SK-N-SH (cell line): ENCODE measurements around the gene HDAC11. TPM values are rescaled to one million over a fixed set of nuclear protein-coding genes. Genes with fewer than 3 reads are reported as not detected.

Experiments used
- CTCF ChIA-PET: fragments of 300-600, 350-600 bp; formaldehyde crosslinking; extraction: SDS; loops from one replicate; lab custom pipeline; 2021; lab: Yijun Ruan, JAX
- POLR2A ChIA-PET: fragments of 350-600 bp; sonication (Branson Sonifier 250); formaldehyde crosslinking; extraction: SDS; loops from one replicate; lab custom pipeline; 2020; ENCODE audit warnings: antibody characterized with exemption, inconsistent platforms; lab: Yijun Ruan, JAX
- DNase-seq: peaks from one replicate; pipeline ENCODE4 v3.0.0; 2012
- H2AFZ ChIP-seq: fragments of 200-600 bp; sonication (generic); 2 replicates; pipeline ENCODE4 v1.8.1; 2016; ENCODE audit warnings: antibody characterized with exemption, mild to moderate bottlenecking, low read depth
- H3F3A ChIP-seq: fragments of 200-600 bp; sonication (generic); replicated peaks from 2 replicates; pipeline ENCODE3; 2016; ENCODE audit warnings: antibody characterized with exemption, mild to moderate bottlenecking; ENCODE audit not compliant: insufficient read depth
- H3K27ac ChIP-seq, 2 experiments: fragments of 200-500 bp in 1 of 2; fragments of 200-600 bp in 1 of 2; sonication (Bioruptor generic) in 1 of 2; sonication (generic), shearing (Covaris generic) in 1 of 2; 2 replicates each; pipeline versions ENCODE4 v1.5.1 to v1.6.1; 2014 to 2016; ENCODE audit warnings: low read depth in 2 of 2, inconsistent platforms in 1 of 2, low read length in 1 of 2, mild to moderate bottlenecking in 1 of 2, mixed read lengths in 1 of 2
- H3K27me3 ChIP-seq: fragments of 200-600 bp; sonication (generic), shearing (Covaris generic); 2 replicates; pipeline ENCODE4 v1.6.1; 2016; ENCODE audit warnings: mixed run types; ENCODE audit not compliant: insufficient read depth
- H3K36me3 ChIP-seq, 2 experiments: fragments of 200-500 bp in 1 of 2; fragments of 200-600 bp in 1 of 2; sonication (Bioruptor generic) in 1 of 2; sonication (generic) in 1 of 2; replicated peaks in 1 of 2; 2 replicates each; pipeline versions ENCODE3 to v1.5.1; 2014 to 2016; ENCODE audit warnings: low read length in 1 of 2, mild to moderate bottlenecking in 1 of 2; ENCODE audit not compliant: insufficient read depth in 2 of 2, control insufficient read depth in 1 of 2
- H3K4me1 ChIP-seq, 2 experiments: fragments of 200-500 bp in 1 of 2; fragments of 200-600 bp in 1 of 2; sonication (Bioruptor generic) in 1 of 2; sonication (generic), shearing (Covaris generic) in 1 of 2; 2 replicates each; pipeline versions ENCODE4 v1.5.1 to v1.6.1; 2014 to 2016; ENCODE audit warnings: low read depth in 1 of 2, low read length in 1 of 2, mixed run types in 1 of 2; ENCODE audit not compliant: insufficient read depth in 2 of 2, control insufficient read depth in 1 of 2
- H3K4me2 ChIP-seq: fragments of 200-600 bp; sonication (generic), shearing (Covaris generic); 2 replicates; pipeline ENCODE4 v1.6.1; 2017; ENCODE audit warnings: mixed run types
- H3K4me3 ChIP-seq, 2 experiments: fragments of 200-500 bp in 1 of 2; fragments of 200-600 bp in 1 of 2; sonication (Bioruptor generic) in 1 of 2; sonication (generic), shearing (Covaris generic) in 1 of 2; 2 replicates each; pipeline versions ENCODE4 v1.5.1 to v1.8.1; 2014 to 2016; ENCODE audit warnings: low read depth in 2 of 2, inconsistent platforms in 1 of 2, low read length in 1 of 2, mild to moderate bottlenecking in 1 of 2, mixed read lengths in 1 of 2, moderate library complexity in 1 of 2
- H3K79me2 ChIP-seq: fragments of 200-600 bp; sonication (generic); 2 replicates; pipeline ENCODE4 v1.8.1; 2017; ENCODE audit warnings: mild to moderate bottlenecking; ENCODE audit not compliant: insufficient read depth
- H3K9ac ChIP-seq: fragments of 200-600 bp; sonication (generic); 2 replicates; pipeline ENCODE4 v1.6.1; 2017; ENCODE audit warnings: mixed run types
- H3K9me2 ChIP-seq: fragments of 200-600 bp; sonication (generic); 2 replicates; pipeline ENCODE4 v1.6.1; 2017; ENCODE audit warnings: mixed run types
- H3K9me3 ChIP-seq: fragments of 200-600 bp; sonication (generic); 2 replicates; pipeline ENCODE4 v1.6.1; 2017; ENCODE audit warnings: mixed run types, mild to moderate bottlenecking, moderate library complexity
- H4K20me1 ChIP-seq: fragments of 200-600 bp; sonication (generic); 2 replicates; pipeline ENCODE4 v1.6.1; 2017; ENCODE audit warnings: mild to moderate bottlenecking, mixed run types; ENCODE audit not compliant: insufficient read depth
- CTCF ChIP-seq: fragments of 200-600 bp; sonication (generic); IDR thresholded peaks from 2 replicates; pipeline ENCODE4 v1.6.1; 2017; ENCODE audit warnings: antibody characterized with exemption, mild to moderate bottlenecking, moderate library complexity
- JUND ChIP-seq: IDR thresholded peaks from 2 replicates; pipeline ENCODE4 v1.4.0; 2012
- NRF1 ChIP-seq: IDR thresholded peaks from 2 replicates; pipeline ENCODE4 v1.6.1; 2012; ENCODE audit warnings: low read depth, mild to moderate bottlenecking, low read length
- PBX3 ChIP-seq: IDR thresholded peaks from 2 replicates; pipeline ENCODE4; 2012
- RCOR1 ChIP-seq: fragments of 150-350 bp; IDR thresholded peaks from 2 replicates; pipeline ENCODE4 v1.6.1; 2017; ENCODE audit warnings: antibody characterized with exemption, low read length
- REST ChIP-seq: IDR thresholded peaks from 2 replicates; pipeline ENCODE4 v1.6.1; 2012; ENCODE audit warnings: mild to moderate bottlenecking, low read depth, low read length, moderate library complexity
- RXRA ChIP-seq: IDR thresholded peaks from 2 replicates; pipeline ENCODE4 v1.4.0; 2012; ENCODE audit warnings: low read depth, mild to moderate bottlenecking, borderline replicate concordance
- SIN3A ChIP-seq: IDR thresholded peaks from 2 replicates; pipeline ENCODE4 v1.6.1; 2012; ENCODE audit warnings: low read depth, mild to moderate bottlenecking, low read length, moderate library complexity, borderline replicate concordance
- SMC3 ChIP-seq: IDR thresholded peaks from 2 replicates; pipeline ENCODE4 v1.6.1; 2012; ENCODE audit warnings: low read depth, low read length, improper control_type of control experiment
- TAF1 ChIP-seq: IDR thresholded peaks from 2 replicates; pipeline ENCODE4 v1.6.1; 2012; ENCODE audit warnings: low read depth, mild to moderate bottlenecking, low read length, moderate library complexity, borderline replicate concordance
- WGBS: methylation state at CpG from one replicate; pipeline ENCODE4 v1.1.6; 2017; ENCODE audit warnings: low lambda C conversion rate; 5-methylcytosine and 5-hydroxymethylcytosine counted together
- polyA plus RNA-seq, 3 experiments: library from polyadenylated mRNA; depleted of rRNA; stranded (reverse); fragments of >200 nt; gene quantifications; 2 replicates each; pipeline ENCODE4 v1.2.3, GENCODE V29; 2012

The HDAC11 gene
- polyA plus RNA-seq, 1 of the 3 experiments (the other 2 are of a cell fraction), result 17.5 TPM

- H3K4me2 ChIP-seq, result no peak overlapping the region
- H3K9me2 ChIP-seq, result no peaks in the 10 kb centered on the region
- no peaks in the 10 kb centered on the region for H4K20me1 ChIP-seq
- TF ChIP-seq REST (no peak), RCOR1 (no peak), RXRA (no peak), PBX3 (no peak), NRF1 (no peak), JUND (no peak), CTCF (no peak)
- CTCF ChIA-PET, result interaction anchor here (0.9 to 11.1 kb wide), 6 partner anchors 9 to 393 kb away, joined by 3 to 109 read pairs (median 5); partner anchors contain the start of gene WNT7A
- no peaks in the 10 kb centered on the region for H3K9me3 ChIP-seq
- POLR2A ChIA-PET, result no interaction called here
- peaks cover 0 to 14% of the 10 kb centered on the region in 2 experiments for H3K36me3 ChIP-seq
- H3K4me3 ChIP-seq, result no peak overlapping the region
- no peak overlapping the region for H2AFZ ChIP-seq
- no peak overlapping the region for H3K27ac ChIP-seq
- H3K4me1 ChIP-seq, result peaks cover 6 to 10% of the 10 kb centered on the region in 2 experiments; a peak in 1 of 4 replicates
- WGBS, result 73% methylated on average over 3 of the region's 4 CpGs
- no peaks in the 10 kb centered on the region for H3F3A ChIP-seq
- H3K9ac ChIP-seq, result no peak overlapping the region
- no peak for DNase-seq
- H3K79me2 ChIP-seq, result no peaks in the 10 kb centered on the region
- no peaks in the 10 kb centered on the region for H3K27me3 ChIP-seq
Measured at GRCh38 chr3:13487403-13487802, 7.3 kb downstream of the HDAC11 start.

GRCh38 chr3:13491206-13491974 is 11.3 kb downstream of the HDAC11 start:
- 87% methylated on average over 8 of the region's 8 CpGs for WGBS
- CTCF ChIA-PET, result interaction anchor here (0.5 to 4.5 kb wide), 9 partner anchors 8 to 585 kb away, joined by 3 to 56 read pairs (median 4); partner anchors contain the start of gene WNT7A
- no peak for TF ChIP-seq TAF1
- TF ChIP-seq SIN3A, result no peak
- no peak for TF ChIP-seq SMC3

More at GRCh38 chr3:13491206-13491974, 11.3 kb downstream of the HDAC11 start:
- Histone ChIP-seq H3K9me2 (no peaks in the 10 kb centered on the region), H3K27me3 (no peaks in the 10 kb centered on the region), H4K20me1 (no peaks in the 10 kb centered on the region), H3K79me2 (no peaks in the 10 kb centered on the region), H2AFZ (no peak overlapping the region), H3F3A (no peaks in the 10 kb centered on the region), H3K9ac (no peak overlapping the region), H3K4me2 (no peak overlapping the region), H3K27ac (no peak overlapping the region), H3K4me3 (no peak overlapping the region), H3K9me3 (no peaks in the 10 kb centered on the region), H3K36me3 (peaks cover 0 to 14% of the 10 kb centered on the region in 2 experiments), H3K4me1 (peaks cover 0 to 4% of the 10 kb centered on the region in 2 experiments; a peak in 1 of 4 replicates)
- POLR2A ChIA-PET, result no interaction called here
- no peak for DNase-seq
